Mucosa of descending colon (tissue), 3 donors: ENCODE measurements around the gene GCLC. TPM values are rescaled to one million over a fixed set of nuclear protein-coding genes. Genes with fewer than 3 reads are reported as not detected.

ENCODE experiments used
- ATAC-seq: fragments of 200-7000 bp; cut with Tn5 transposase; one replicate; pipeline ENCODE4 v1.9.1; 2020; ENCODE audit warnings: mild to moderate bottlenecking, moderate library complexity
- DNase-seq, 3 donors: peaks; one replicate each; pipeline ENCODE4 v3.0.0-alpha.2; 2020
- H3K36me3 ChIP-seq: fragments of 200-600 bp; one replicate; pipeline ENCODE4 v1.8.0; 2021; ENCODE audit warnings: low read depth, mild to moderate bottlenecking
- H3K4me1 ChIP-seq: fragments of 200-600 bp; one replicate; pipeline ENCODE4 v1.8.0; 2021; ENCODE audit warnings: low read depth, mild to moderate bottlenecking
- H3K4me3 ChIP-seq: fragments of 200-600 bp; one replicate; pipeline ENCODE4 v1.8.0; 2021; ENCODE audit warnings: mild to moderate bottlenecking
- H3K9me3 ChIP-seq: fragments of 200-600 bp; one replicate; pipeline ENCODE4 v1.8.0; 2021; ENCODE audit warnings: mild to moderate bottlenecking
- CTCF ChIP-seq: fragments of 200-600 bp; IDR thresholded peaks from one replicate; pipeline ENCODE4 v1.8.0; 2022; ENCODE audit warnings: antibody characterized with exemption, mild to moderate bottlenecking
- intact Hi-C, 2 donors: fragments of 100-400 bp; cut with DNase I in 1 of 2; cut with micrococcal nuclease in 1 of 2; formaldehyde crosslinking; loops; one replicate each; pipeline versions ENCODE4 v1.11.0 to v1.11.1; 2022; cut with DNase I, micrococcal nuclease
- total RNA-seq, 3 donors: library from RNA; stranded (reverse); fragmentation: NEBNext Ultra II Directional in 2 of 3; extraction: Animal tissue kit (Norgen Biotek cat#: 25700) in 2 of 3; gene quantifications; one replicate each; pipeline versions ENCODE4 v1.2.1 to v1.2.4, GENCODE V29; 2021 to 2023
- donor health status: DM: no; HTN: no; CAD: no; lungs with moderate emphysema.
- donor health status: DM: no; HTN: no; CAD: no.
- donor health status: DM: no; HTN: yes; CAD: no.

Gene GCLC
- total RNA-seq, 3 donors from 2014 or later: 33.1 to 67.3 (median 40.5) TPM

GRCh38 chr6:53464927-53465460 lies 79.9 kb downstream of the GCLC start:
- ATAC-seq (peak; percentile 55), DNase-seq (no peak)
- no peak for TF ChIP-seq CTCF
- Histone ChIP-seq H3K4me3 (no peak overlapping the region), H3K4me1 (peaks cover 6% of the 10 kb centered on the region), H3K9me3 (no peaks in the 10 kb centered on the region), H3K36me3 (no peaks in the 10 kb centered on the region)
- intact Hi-C loops: no loop called here

DNA sequence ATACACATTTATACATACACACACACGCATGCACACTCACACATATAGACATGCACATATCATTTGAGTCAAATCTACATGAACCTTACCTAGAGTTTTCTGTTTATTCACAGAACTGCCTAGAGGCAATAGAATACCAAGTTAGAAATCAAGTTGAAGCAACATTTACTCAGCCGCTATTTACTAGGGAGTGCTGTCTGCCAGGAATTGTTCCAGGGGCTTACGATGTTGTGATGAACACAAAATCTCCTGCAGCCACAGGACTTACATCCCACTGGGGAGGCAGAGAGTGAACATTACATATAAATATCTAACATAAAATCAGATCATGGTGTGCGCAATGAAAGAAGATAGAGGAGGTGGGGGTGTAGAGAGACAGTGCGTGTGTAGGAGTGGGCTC lies 80.4 kb downstream of the GCLC start:
- no peak for DNase-seq
- H3K4me1 ChIP-seq: peaks cover 6% of the 10 kb centered on the region
- intact Hi-C loops: no loop called here
- H3K4me3 ChIP-seq: no peak overlapping the region
- no peak for TF ChIP-seq CTCF
- ATAC-seq: no peak
- H3K9me3 ChIP-seq: no peaks in the 10 kb centered on the region
- no peaks in the 10 kb centered on the region for H3K36me3 ChIP-seq

DNA sequence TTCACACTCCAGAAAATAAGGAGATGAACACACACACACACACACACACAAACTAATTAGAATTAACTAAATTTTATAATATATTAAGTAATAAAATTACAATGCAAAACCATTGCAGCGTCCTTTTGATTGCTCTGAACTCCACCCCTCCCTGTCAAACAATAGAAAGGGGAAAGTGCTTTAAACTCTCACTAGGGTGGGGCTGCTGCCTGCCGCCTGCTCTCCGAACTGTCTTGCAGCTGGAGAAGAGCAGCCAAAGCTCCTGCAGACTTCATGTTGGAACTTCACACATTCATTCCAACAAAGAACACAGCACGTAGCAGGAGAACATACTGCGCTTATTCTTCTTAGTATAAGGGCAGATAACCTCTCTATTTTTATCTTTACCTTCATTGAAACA lies 83.2 kb downstream of the GCLC start:
- Histone ChIP-seq H3K4me1 (peaks cover 6% of the 10 kb centered on the region), H3K4me3 (no peak overlapping the region), H3K36me3 (no peaks in the 10 kb centered on the region), H3K9me3 (no peaks in the 10 kb centered on the region)
- intact Hi-C loops: no loop called here
- ATAC-seq (peak; percentile 80), DNase-seq (peak in 1 of 3 donors; percentile 21)
- no peak for TF ChIP-seq CTCF

DNA sequence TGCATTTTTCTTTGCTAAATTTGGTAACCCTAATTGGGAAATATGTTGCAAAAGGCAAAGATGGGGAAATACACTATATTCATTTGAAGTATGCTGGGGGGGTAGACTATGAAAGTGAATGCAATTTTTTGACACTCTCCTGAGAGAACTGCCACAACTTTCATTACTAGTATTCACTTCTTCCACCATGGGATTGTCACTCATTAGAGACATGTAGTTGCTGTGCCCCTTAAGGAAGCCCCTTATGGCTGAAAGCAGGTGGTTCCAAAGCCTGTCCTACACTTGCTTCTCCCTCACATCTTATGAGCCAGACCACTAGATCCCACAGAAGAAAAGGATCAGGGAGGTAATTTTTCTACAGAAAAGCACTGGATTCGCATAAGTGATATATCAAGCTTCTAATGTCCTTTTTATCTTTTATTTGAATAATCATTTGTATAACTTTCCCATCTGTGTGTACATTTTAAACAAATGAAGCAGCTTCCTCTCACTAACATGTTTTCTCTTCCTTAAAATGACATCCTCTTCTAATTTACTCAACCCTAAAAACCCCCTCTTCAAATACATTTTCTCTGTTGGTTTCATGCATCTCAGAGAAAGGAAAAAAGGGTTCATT lies 83.8 kb downstream of the GCLC start:
- intact Hi-C loops: no loop called here
- no peak overlapping the region for H3K4me3 ChIP-seq
- H3K4me1 ChIP-seq: peaks cover 6% of the 10 kb centered on the region
- H3K9me3 ChIP-seq: no peaks in the 10 kb centered on the region
- peak; percentile 23 for ATAC-seq
- DNase-seq: no peak
- no peak for TF ChIP-seq CTCF
- H3K36me3 ChIP-seq: no peaks in the 10 kb centered on the region

DNA sequence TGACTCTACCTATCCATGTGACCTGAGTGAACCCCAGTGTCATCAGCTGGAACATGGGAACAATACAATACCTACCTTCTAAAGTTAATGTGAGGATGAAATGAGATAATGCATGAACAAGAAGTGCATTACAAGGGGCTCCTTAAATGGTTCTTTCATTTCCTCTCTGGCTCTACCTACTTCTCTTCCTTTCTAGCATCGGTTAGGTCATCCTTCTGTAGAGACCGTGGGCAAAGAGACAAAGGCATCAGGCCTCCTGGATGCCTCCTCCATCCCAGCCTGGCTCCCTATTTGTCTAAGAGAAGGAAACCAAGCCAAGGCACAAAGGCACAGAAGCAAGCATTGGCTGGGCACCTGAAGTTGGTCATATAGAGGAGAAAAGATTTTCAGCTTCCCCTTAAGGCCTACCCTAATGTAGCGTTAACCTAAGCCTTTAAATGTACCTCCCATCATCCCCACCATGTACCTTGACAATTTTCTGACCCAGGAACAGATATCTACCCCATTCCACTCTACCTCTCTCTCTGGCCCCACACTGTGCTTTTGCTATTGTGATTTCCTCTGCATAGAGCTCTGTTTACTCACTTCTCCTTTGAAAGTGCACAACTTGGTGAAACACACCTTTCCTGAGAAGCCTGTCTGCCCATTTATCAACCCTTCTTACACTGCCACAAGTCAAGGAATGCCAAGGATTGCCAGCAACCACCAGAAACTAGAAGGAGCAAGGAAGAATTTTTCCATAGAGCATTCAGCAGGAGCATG lies 86.6 kb downstream of the GCLC start:
- DNase-seq (no peak), ATAC-seq (peak; percentile 25)
- TF ChIP-seq CTCF: no peak
- Histone ChIP-seq H3K4me3 (no peak overlapping the region), H3K4me1 (peaks cover 6% of the 10 kb centered on the region), H3K9me3 (no peaks in the 10 kb centered on the region), H3K36me3 (no peaks in the 10 kb centered on the region)
- intact Hi-C loops: no loop called here
